Left ventricle myocardium inferior (tissue), 1 donor: ENCODE results near the gene E2F1. TPM values are rescaled to one million over a fixed set of nuclear protein-coding genes. Genes with fewer than 3 reads are reported as not detected.
A peak's percentile ranks its signal among the peaks of the same experiment; 100 is the strongest.

ENCODE experiments used
- DNase-seq: peaks from one replicate; pipeline ENCODE4 v3.0.0-alpha.2; 2020
- H3K27ac ChIP-seq: fragments of 200-600 bp; replicated peaks from 2 replicates; pipeline ENCODE4 v1.8.0; 2021
- H3K27me3 ChIP-seq: fragments of 200-600 bp; 2 replicates; pipeline ENCODE4 v1.8.0; 2021; ENCODE audit warnings: low read depth
- H3K36me3 ChIP-seq: fragments of 200-600 bp; 2 replicates; pipeline ENCODE4 v1.8.0; 2021
- H3K4me1 ChIP-seq: fragments of 200-600 bp; 2 replicates; pipeline ENCODE4 v1.8.0; 2021
- H3K4me3 ChIP-seq: fragments of 200-600 bp; 2 replicates; pipeline ENCODE4 v1.8.0; 2021; ENCODE audit warnings: mild to moderate bottlenecking, moderate library complexity
- H3K9me3 ChIP-seq: fragments of 200-600 bp; replicated peaks from 2 replicates; pipeline ENCODE4 v1.8.0; 2021
- CTCF ChIP-seq: fragments of 200-600 bp; IDR thresholded peaks from 2 replicates; pipeline ENCODE4 v1.8.0; 2021; ENCODE audit warnings: antibody characterized with exemption, mild to moderate bottlenecking, borderline replicate concordance
- intact Hi-C: fragments of 100-400 bp; cut with micrococcal nuclease; formaldehyde crosslinking; loops from one replicate; pipeline ENCODE4 v1.11.0; 2022
- total RNA-seq: library from RNA; stranded (reverse); fragmentation: NEBNext Ultra II Directional; extraction: Animal tissue kit (Norgen Biotek cat#: 25700); gene quantifications from one replicate; pipeline ENCODE4 v1.2.1, GENCODE V29; 2021
- donor health status: DM: no; HTN: yes; CAD: no; lungs with severe emphysema.

The E2F1 gene
- total RNA-seq, 1 donor from 2014 or later: 1.2 TPM

GRCh38 chr20:33725607-33726264 lies 39.6 kb upstream of the E2F1 start:
- H3K9me3 ChIP-seq: no peaks in the 10 kb centered on the region
- no peak for TF ChIP-seq CTCF
- DNase-seq: no peak
- intact Hi-C loops: no loop called here
- H3K27ac ChIP-seq: no peak overlapping the region
- no peak overlapping the region for H3K4me3 ChIP-seq
- no peaks in the 10 kb centered on the region for H3K27me3 ChIP-seq
- no peaks in the 10 kb centered on the region for H3K36me3 ChIP-seq
- peaks cover under 1% of the 10 kb centered on the region for H3K4me1 ChIP-seq

- Histone ChIP-seq H3K9me3 (no peaks in the 10 kb centered on the region), H3K27me3 (no peaks in the 10 kb centered on the region), H3K4me3 (no peak overlapping the region), H3K27ac (no peak overlapping the region), H3K36me3 (no peaks in the 10 kb centered on the region), H3K4me1 (peaks cover 11% of the 10 kb centered on the region)
- intact Hi-C loops: no loop called here
- TF ChIP-seq CTCF: no peak
- DNase-seq: no peak
These were observed 38.4 kb upstream of the E2F1 start for GRCh38 chr20:33724439-33725094.

GRCh38 chr20:33721391-33722140 lies 35.4 kb upstream of the E2F1 start:
- Histone ChIP-seq H3K4me1 (peaks cover 20% of the 10 kb centered on the region), H3K27ac (no peak overlapping the region), H3K27me3 (no peaks in the 10 kb centered on the region), H3K9me3 (no peaks in the 10 kb centered on the region), H3K4me3 (no peak overlapping the region), H3K36me3 (no peaks in the 10 kb centered on the region)
- no peak for TF ChIP-seq CTCF
- DNase-seq: no peak
- intact Hi-C loops: no loop called here

GRCh38 chr20:33719989-33720709 lies 34.0 kb upstream of the E2F1 start, which contains the start of gene PXMP4:
TSS of gene PXMP4 (minus strand) at chr20:33720310. CDS start at chr20:33720207, 103 bp downstream.
- peak within 1 kb of the TSS; percentile 79 for H3K27ac ChIP-seq
- H3K4me1 ChIP-seq: peaks cover 20% of the 10 kb centered on the region
- no peaks in the 10 kb centered on the region for H3K9me3 ChIP-seq
- peak within 1 kb of the TSS; percentile 79 for H3K4me3 ChIP-seq
- H3K36me3 ChIP-seq: no peaks in the 10 kb centered on the region
- DNase-seq: peak; percentile 89
- intact Hi-C loops: no loop called here
- H3K27me3 ChIP-seq: no peaks in the 10 kb centered on the region
- no peak for TF ChIP-seq CTCF
